IPS DF 19.7 (cell line): Measurements from ENCODE around the gene ARHGEF6.
"Not testable (repeated sequence)": the region's sequence is repeated elsewhere in the genome, so short reads cannot be mapped to it uniquely, and the experiment has no call there.

Experiments used
- DNase-seq: peaks from one replicate; pipeline ENCODE4 v3.0.0-alpha.2; 2013; ENCODE audit warnings: low read depth, low spot score

ARHGEF6 gene

DNA sequence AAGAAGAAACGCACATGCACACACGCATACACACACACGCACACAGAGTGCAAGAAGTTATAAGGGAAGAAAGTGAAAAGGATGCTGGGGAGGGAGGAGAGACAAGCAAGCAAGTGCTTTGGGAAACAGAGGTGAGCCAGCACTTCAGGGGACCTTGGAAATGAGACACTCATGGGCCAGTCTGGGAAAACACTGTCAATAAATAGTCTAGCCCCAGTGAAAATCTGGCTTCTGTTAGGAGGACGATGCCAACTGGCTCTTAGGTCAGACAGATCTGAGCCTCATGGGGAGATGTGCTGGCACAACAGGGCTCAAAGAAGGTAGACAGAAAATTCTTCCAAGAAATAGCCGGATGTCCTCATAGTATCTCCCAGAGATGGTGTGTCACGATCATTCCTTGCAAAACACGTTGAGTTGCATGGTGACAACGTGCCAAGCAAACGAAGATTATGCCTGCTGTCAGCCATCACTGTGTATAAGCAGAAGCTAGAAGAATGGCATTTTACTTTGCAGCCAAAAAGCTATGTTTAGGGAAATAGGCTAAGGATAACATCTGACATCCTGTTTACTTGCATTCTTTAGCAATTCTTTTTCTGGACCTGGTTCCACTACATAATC lies 557 bp upstream of the ARHGEF6 start:
- DNase-seq = no peak

DNA sequence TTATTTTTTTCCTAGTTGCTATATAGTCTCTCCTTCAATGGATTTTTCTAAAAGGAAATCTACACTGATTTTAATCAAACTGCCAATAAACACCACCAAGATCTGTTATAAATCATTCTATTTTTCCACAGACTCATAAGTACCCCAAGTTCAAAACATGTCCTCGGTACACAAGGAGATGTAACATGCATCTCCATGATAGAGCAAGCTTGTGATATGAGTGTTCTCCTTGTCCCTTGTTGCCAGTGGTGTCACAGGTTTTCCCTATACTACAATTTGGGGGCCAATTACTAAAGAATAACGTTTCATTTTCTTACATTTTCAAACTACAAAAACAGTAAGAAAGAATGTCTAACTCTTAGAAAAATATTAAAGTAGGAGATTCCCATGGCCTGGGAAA lies 491 bp downstream of the ARHGEF6 start:
- DNase-seq = no peak

DNA sequence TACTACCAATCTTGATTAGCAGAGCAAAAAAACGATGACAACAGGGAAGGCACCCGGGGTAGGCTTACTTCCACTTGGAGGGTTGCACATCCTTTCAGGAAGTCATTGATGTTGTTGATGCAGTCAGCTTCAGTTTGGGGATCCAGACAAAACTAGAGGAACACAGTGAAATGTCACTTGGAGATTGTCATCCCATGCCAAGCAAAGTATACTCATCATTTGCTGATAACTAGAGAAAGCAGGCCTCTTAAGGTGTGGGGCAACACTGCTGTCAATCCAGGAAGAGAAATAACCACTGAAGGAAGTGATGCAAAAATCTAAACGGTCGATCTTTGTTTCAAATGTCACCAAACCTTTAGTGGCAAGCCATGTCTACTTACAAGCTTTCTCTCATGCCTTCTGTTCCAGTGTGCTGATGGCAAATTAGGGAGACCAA lies 1.4 kb downstream of the ARHGEF6 start:
- no peak for DNase-seq

DNA sequence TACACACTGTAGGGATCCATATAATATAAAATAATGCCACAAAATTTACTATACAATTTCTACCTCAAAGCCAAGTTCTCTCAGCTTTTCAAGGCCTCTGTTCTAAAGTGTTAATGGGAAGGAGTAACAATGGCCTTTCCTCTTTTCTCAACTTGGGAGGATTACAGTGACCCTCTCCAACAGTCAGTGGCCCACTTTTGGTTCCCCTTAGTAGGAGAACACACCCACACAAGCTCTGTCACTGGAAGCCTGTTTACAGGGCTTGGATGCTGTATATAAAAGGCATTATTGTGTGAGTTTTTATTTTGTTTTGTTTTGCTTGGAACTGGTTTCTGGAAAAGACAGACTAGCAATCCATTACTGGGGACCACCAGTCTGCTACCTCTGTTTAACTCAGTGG lies 1.8 kb downstream of the ARHGEF6 start:
- DNase-seq = no peak

DNA sequence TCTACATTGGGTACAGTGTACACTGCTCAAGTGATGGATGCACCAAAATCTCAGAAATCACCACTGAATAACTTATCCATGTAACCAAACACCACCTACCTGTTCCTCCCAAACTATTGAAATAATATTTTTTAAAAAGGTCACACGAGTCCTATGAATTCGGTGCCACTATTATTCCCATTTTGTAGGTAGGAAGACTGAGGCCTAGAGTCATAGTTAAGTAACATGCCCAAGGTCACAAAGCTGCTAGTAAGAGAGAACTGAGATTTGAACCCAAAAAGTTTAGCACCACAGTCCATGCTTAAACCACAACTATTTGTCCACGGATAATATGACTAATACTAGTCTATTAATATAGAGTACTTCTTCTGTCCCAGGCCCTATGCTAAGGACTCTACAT lies 2.7 kb downstream of the ARHGEF6 start:
- DNase-seq = no peak

DNA sequence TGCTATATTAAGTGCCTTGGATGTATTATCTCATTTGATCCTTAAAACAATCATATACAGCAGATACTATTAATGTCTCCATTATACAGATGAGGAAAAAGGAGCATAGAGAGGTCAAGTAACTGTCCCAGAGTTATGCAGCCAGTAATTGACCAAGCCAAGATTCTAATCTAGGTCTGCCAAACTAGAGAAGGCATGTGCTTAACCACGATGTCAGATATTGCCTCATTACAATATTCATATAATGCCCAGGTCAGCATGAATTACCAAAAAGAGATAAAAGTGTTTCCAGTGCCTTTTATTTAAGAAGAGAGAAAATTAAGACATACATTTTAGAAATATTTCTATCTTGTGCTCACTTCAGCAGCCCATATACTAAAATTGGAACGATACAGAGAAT lies 7.1 kb downstream of the ARHGEF6 start:
- DNase-seq = no peak

DNA sequence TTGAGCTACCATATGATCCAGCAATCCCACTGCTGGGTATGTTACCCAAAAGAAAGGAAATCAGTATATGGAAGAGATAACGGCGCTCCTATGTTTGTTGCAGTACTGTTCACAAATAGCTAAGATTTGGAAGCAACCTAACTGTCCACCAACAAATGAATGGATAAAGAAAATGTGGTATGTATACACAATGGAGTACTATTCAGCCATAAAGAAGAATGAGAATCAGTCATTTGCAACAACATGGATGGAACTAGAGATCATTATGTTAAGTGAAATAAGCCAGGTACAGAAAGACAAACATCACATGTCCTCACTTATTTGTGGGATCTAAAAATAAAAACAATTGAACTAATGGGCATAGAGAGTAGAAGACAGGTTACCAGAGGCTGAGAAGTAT lies 8.9 kb downstream of the ARHGEF6 start:
- DNase-seq = not testable (repeated sequence)

DNA sequence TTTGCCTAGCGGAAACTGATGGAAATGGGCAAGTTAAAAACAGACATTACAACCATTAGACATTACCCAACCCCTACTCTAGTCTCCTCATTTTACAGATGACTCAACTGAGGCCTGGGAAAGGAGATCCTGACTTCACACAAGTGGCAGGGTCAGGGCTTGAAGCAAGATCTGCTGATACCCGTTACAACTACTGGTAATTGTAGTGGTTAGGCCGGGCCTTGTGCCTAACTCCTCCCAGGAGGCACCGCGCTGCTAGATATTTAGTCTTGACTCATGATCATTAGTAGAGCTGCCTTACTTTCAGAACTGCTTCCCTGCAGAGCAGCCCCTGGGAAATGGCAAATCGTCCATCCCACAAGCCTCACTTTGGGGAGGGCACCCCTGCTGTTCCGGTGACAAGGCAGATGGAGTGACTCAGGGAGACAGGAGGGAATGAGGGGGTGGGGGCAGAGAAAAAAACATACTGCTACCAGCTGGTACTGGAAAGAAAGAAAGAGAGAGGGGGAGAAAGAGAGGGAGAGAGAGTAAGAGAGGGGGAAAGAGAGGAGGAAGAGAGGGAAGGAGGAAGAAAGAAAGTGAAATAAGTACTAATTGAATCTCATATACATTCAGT lies 12.2 kb downstream of the ARHGEF6 start:
- DNase-seq = no peak

DNA sequence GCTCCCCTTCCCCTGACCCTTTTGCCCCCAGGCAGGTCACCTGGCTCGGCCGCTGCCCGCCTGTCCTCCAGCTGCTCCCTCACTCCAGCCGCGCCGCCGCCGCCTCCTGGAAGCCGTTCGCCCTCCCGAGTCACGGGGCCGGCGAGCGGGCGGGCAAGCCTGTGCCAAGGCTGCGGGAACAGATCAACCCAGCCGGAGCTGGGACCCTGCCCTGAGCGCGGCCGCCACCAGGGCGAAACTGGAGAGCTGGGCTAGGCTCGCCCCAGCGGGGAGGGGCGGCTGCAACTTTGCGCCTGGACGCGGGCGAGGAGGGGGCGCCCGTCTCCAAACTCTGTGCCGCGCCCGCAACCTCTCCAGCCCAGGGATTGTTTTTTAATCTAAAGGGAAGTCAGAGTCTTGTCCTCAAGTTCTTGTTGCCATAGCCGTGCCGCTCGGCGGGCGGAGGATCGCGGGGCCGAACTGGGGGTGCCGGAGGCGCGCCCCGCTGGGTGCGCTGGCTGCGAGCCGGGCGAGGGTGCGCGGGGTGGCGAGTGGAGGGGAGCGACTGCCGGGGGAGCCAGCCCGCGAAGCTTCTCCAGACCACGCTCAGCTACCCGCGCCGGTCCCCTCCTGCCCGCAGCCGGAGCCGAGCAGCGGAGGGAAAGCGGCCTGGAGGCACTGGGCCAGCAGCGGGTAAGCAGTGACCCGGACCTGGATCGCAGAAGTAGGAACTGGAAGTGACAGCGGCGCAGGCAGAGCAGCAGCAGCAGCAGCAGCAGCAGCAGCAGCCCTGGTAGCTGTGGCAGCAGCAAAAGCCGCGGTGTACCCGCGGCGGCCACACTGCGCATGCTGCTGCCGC lies 13.4 kb downstream of the ARHGEF6 start:
- no peak for DNase-seq

DNA sequence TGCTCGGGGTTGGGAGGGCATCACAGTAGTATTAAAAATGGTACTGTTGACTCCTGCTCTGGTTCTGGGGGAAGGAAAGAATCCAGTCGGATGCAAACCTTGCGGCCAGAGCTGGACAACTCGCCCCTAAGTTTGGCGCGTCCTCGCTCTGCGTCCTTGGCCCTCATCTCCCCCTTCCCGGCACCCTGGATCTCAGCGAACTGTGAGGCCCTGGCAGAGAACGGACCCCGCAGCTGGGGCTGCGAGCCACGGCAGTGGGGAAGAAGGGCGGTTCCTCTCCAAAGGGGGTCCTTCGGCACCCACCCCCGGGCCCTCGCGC lies 14.0 kb downstream of the ARHGEF6 start:
- DNase-seq = no peak

DNA sequence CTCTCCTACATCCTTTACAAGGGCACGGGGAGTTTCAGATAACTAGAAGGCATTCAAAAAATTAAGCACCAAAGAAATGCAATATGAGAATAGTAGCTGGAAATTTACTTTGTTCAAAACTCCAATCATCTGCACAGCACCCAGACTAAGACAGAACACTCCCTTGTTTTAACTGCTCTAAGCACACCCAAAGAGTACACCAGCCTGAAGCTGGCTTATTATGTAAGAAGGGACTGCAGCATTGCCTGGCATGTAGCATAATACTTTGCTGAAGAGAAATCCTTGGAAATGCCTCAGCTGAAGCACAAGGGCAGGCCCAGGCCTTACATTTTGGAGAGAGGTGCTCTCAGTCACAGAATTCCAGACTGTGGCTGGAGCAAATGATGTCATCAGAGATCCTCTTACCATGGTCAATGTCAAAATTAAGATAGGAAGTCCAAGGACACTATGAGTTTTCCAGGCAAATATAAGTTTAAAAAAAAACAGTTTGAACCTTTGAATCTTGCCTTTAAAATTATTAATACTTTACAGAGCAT lies 14.8 kb downstream of the ARHGEF6 start:
- no peak for DNase-seq

DNA sequence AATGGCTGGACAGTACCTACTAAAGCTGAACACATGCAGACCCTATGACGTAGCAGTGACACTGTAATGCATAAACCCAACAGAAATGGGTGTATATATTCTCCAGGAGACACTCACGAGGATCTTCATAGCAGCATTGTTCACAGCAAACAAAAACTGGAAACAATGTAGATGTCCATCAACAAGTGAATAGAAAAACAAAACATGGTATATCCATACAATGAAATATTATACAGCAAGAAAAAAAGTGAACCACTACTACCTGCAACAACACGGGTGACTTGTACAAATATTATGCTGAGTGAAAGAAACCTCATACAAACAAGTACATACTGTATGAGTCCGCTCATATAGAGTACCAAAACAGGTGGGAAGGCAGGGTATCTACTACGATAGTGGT lies 16.5 kb downstream of the ARHGEF6 start:
- no peak for DNase-seq

DNA sequence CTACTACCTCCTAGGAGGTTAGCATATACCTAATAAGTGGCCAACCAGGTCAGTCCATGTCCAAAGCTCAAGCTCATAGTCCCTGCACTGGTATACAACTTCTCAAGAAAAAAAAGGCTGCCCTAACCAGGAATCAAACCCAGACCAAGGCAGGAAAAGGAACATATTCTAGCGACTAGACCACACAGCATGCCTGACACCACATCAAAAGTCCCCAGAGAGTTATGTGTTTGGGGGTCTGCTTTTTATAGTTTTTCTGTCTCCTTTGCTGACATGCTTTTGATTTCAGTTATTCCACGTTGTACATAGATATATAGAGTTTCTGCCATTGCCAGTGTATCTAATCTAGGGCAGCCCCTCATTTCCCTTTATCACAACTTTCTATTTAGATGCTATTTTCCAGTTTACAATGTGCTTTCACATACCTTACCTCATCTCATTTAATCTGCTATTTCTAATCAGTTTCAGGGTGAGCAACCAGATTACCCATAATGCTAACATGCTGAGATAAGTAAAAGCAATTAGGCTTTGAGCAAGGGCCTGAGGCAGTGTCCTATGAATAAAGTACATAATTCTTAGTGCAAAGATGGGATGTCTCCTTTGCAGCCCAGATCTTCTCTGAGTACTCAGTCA lies 17.8 kb downstream of the ARHGEF6 start:
- DNase-seq = no peak

DNA sequence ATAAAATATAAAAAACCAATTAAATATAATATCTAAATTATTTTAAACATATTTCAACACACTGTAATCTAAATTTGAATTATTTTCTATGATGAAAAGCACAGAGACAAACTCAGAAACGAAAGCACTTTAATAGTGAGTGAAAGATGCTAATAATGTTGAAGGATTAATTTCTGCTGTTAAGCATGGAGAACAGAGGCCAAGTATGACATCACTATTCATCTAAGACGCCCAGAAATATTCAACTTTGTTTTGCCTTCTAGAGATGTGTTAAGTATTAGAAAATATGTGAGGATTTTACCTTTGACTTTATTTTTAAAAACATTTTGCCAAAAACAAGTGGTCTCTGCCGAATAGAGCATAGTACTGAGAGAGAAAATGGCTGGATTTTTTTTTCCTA lies 19.3 kb downstream of the ARHGEF6 start:
- DNase-seq = no peak

DNA sequence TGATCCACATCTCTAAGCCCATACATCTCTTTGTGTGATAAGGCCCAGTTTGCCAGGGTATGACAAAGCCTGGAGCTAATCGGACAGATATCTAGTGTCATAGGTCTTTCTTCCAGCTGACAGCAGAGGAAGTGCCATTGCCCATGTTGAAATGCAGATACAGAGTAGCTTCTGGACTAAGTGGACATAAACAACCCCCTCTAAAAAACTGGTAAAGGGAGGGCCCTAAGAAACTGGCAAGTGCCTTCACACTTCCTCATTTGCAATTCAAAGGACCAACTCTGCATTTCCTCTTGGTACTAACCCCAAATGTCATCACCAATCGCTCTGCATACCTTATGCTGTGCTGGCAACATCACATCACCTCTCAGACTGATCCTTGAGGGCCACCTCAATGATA lies 20.8 kb downstream of the ARHGEF6 start:
- no peak for DNase-seq

DNA sequence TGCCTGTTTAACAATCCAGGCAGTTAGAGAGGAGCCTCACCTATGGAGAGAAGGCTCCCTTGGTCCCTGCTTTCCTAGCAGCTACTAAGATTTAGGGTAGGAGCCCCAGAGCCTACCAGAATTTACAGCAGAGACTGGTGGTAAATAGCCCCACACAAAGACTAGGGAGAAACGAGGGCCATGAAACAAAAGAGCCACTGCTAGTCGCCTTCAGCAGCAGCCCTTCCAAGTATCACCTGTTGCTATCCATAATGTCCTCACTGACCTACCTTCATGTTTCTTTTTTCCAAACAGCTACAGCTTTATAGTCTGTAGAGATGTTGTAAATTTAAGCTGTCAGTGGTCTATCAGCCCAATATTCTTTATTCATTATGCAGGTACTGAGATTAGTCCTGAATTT lies 25.3 kb downstream of the ARHGEF6 start:
- DNase-seq = no peak

DNA sequence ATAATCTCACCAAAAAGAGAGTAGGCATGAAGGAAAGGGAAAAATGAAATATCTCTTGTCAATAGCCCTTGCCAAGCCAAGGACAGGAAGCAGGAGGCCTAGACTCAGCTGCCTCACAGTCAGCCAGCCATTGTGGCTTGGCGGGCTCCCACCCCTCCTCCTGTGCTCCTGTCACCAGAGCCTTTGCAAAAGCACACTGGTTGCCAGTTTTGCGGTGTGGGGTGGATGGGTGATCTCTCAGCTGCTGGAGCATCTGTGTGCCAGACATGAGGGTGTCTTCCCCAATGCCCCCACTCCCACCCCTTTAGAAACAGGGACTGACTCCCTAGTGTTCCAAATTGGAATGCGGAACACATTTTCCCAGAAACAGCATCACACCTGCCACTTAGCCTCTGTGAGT lies 26.1 kb downstream of the ARHGEF6 start:
- no peak for DNase-seq

DNA sequence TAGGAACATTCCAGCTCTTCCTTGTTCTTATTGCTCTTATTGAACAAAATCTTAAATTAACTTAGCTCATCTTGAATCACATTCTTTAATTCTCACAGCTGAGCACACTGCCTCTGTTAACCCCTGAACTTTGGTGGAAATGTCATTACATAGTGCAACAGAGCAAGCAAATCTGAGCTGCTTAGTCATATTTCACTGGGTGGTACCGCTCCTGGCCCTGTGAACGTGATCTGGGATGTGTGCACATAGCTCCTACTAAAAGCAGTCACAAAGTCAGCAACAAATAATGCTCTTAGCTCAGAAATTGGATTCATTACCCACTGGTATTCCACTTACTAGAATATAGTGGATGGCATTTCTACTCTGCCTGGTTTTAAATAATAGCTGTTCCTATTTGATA lies 27.9 kb downstream of the ARHGEF6 start:
- DNase-seq = no peak

DNA sequence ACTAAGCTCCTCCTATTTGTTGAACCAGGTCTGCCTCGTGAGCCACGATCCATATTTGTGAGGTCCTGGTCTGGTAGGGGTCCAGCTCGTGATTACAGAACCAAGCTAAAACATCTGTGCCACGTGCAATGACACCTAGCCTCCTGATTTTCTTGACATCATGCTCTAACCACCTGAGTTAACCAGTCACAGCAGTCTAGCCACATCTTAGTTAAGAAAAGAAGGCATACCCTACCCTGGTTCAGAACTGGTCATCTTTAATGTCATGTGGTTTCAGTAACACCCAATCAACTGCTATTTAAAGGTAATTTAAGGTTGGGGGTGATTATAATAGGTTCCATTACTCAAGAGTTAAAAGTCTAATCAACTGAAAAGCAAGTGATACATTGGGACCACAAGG lies 28.4 kb downstream of the ARHGEF6 start:
- no peak for DNase-seq

DNA sequence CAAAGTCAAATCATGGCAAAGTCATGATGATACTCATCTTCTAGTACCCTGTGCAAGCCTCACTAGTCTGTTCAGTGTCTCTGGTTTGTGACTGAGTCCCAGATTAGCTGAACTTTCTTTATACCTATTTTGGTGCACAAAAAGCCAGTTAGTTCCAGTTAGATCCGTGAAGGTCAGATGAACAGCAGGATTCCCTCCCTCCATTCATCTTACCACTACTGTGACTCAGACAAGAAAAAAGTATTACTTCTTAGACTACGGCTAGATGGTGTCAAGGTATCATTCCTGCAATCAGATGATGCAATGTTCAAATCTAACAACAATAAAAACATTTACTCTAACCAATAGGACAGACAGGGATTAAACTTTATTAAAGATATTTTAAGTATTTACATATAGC lies 30.4 kb downstream of the ARHGEF6 start:
- no peak for DNase-seq

DNA sequence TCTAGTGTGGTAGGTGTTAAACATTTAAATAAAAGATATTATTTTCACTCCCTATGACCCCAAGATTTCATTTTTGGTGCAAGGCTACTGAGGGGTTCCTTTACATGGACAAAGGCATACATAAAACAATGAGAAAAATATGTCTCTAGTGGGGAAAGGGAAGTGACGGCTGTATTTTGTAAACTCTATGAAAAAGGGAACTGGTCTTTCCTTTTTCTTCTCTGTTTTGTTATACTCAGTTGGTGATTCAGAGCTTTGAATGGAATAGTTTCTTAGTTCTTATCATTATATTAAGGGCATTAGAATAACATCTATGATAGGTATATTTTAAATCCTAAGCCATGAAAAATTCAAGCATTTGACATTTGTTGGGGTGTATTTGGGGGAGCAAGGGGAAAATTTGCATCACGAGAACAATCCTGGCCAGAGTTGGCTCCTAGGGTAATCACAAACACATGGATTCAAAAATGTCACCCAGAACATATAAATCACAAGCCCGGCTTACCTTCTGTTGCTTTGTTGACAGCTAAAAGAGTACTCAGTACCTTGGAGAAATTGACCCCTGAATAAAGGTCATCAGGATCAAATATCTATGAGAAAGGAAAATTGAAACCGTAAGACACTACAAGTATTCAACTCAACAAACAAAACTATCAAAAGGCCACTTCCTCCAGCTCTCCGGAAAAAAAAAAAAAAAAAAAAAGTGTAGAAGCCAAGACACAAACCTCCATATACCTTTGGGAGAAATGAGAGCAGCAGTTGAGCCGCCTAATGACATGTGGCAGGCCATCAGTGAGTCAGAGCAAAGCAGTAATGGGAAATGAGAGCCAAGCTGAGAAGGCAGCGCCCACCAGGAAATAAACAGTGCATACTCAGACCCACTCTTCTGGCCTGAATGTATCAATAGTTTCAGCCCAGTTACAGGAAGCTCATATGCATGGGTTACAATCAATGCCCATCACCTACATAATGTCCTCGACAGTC lies 33.4 kb downstream of the ARHGEF6 start:
- no peak for DNase-seq
